ENCODE results near the gene FOLR3.

FOLR3 gene
- total RNA-seq: 0.06 to 1.3 (median 0.26) reads per million in 17 experiments

GRCh38 chr11:72135473-72135872 lies at the start of gene FOLR3:
Gene FOLR3, plus strand, starts transcription at chr11:72135725. Its CDS starts 228 bp downstream, at chr11:72135953.
- DNase-seq: peak; percentile 47 to 69 (median 66)

DNA sequence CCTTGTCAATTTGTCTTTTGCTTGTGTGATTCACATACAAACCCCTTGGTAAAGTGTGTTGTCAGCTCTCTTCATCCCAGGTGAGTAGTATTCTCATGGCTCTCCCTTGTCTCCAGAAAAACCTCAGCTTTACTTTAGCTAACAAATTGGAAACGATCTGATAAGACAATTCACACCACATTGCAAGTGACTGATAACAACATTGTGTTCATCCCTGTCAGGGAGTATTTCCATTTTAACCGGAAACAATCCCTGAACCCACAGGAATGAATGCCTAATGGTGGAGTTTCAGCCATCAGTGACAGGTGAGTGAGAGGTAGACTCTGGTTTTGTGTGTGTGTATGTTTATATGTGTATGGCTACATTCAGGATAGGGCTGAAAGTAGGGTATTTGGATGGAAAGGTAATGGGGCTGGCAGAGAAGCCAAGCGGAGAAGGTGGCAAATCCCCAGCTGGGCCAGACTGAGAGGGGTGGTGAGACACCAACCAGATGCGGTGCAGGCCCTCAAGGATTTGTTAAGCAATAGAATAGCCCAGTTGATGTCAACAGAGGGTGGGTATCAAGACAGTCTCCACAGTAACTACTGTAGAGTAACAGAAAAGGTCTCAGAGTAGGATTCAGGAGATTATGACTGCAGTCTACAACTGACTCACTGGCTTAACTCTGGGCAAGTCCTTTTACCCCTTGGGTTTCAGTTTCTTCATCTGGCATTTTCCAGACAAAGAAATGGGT lies 47.3 kb upstream of the FOLR3 start:
- no peak for DNase-seq

DNA sequence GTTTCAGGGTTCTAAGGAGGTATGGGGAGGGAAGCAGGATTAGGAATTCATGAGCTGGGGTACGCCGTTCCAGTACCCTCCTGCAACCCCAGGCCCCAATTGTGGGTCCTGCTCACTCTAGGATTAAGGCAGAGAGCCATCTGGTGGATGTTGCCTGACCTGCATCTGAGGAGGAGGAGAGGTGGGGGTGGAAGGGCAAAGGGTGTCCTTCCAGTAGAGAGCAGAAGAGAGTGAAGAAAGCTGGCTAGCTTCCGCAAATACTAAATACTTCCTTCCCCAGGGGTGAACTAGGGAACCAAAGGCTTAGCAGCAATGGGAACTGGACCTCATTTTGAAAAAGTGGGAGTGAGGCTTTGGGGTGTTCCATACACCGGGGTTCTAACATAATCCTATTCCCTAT lies 44.2 kb upstream of the FOLR3 start:
- DNase-seq: peak; percentile 86 to 93 (median 91)

- DNase-seq: no peak
Observed at GRCh38 chr11:72098741-72099140, 36.8 kb upstream of the FOLR3 start.

GRCh38 chr11:72100009-72100408 lies 35.5 kb upstream of the FOLR3 start:
- DNase-seq: no peak

- DNase-seq: peak; percentile 49 to 79 (median 72)
Observed at GRCh38 chr11:72100462-72100861, 35.1 kb upstream of the FOLR3 start.

DNA sequence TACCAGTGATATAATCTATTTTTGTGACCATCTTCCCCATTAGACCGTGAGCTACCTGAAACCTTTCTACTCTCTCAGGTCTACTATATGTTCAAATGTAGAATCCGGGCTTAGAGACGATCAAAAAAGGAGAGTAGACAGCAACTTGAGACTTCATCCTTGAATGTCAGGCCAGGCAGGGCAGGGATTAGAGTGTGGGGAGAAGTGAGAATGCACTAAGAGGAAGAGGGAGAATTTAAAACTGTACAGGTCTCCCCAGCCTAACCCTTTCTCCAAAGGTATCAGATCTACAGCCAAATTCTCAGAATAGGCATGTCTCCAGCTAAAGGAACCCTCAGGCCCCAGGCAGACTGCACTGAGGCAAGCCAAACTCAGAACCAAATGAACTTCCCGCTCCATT lies 33.4 kb upstream of the FOLR3 start:
- DNase-seq: peak in 3 of 4 experiments; percentile 25 to 43 (median 40)

DNA sequence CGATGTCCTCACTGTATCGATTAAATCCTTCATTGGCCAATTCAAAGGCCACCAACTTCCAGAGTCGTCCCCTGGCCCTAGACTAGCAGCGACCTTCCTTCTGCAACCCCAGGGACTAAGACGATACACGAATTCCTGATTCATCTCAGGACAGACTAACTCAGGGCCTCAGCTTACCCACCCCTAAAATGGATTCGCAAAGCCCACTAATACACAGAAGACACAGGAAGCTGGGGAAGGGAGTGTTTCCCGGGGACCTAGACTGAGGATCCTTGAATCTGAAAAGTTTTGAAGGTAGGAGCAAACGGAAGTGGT lies 32.9 kb upstream of the FOLR3 start:
- DNase-seq: no peak

GRCh38 chr11:72102946-72103753 lies 32.4 kb upstream of the FOLR3 start, which contains the start of gene LAMTOR1:
Gene LAMTOR1, minus strand, starts transcription at chr11:72103297. Its CDS starts 73 bp downstream, at chr11:72103224.
- peak; percentile 99 to 100 (median 100) for DNase-seq

GRCh38 chr11:72103754-72104167 lies 31.8 kb upstream of the FOLR3 start:
- DNase-seq: no peak

GRCh38 chr11:72105888-72106287 lies 29.6 kb upstream of the FOLR3 start, which contains the start of gene TOMT:
Gene TOMT, plus strand, starts transcription at chr11:72105924. Its CDS starts 28 bp downstream, at chr11:72105952.
- DNase-seq: no peak

DNA sequence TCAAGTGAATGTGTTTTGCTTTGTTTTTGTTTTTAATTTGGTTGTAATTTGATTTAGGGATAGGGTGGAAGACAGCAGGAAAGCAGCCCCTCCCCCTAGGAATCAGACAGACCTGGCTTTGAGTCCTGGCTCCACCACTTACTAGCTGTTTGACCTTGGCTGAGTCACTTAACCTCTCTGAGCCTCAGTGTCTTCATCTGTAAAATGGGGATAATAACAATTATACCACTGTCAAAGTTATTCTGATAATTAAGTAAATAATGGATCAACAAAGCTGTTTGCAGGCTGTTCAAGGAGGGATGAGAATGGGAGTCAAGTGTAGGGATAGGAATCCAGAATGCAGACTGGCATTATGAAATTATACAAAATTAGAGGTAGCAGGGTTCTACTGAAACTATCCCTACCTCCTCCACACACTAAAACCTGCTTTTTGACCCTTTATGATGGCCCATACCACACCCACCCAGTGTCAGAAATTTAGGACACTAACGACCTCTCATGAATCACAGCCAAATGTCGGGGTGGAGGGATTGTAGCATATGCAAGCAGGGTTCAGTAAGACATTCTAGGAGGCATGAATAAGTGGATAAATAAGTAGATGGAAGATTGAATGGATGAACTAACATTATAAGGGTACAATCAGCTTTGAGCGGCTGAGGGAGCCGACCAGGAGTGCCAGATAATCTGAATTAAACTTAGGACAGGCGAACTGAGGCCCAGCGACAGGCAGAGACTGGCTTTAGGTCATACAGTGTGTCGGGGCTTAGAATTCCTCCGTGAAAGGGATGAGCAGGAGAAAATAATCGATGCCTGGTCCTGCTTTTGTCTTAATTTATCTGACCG lies 24.0 kb upstream of the FOLR3 start:
- DNase-seq: peak in 1 of 4 experiments; percentile 16

- peak; percentile 99 to 100 (median 99) for DNase-seq
Observed at GRCh38 chr11:72112143-72112977, 23.2 kb upstream of the FOLR3 start, which contains the start of gene ANAPC15. Gene ANAPC15, minus strand, starts transcription at chr11:72112695. Its CDS starts 1,419 bp downstream, at chr11:72111276.

- no peak for DNase-seq
Observed at GRCh38 chr11:72112978-72113808, 22.3 kb upstream of the FOLR3 start.

DNA sequence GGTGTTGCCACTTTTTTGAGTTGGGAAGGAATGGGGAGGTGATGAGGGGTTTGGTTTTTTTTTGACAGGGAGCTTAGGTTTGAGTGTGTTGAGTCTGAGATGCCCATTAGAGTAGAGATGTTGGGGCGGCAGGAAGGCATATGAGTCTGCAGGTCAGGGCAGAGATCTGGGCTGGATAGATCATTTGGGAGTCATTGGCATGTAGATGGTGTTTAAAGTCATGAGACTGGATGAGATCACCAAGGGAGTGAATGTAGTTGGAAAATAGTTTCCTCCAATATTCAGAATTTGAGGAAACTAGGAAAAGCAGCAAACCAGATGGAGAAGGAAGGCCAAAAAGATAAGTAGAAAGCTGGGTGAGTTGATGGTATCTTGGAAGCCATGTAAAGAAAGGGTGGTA lies 21.0 kb upstream of the FOLR3 start:
- no peak for DNase-seq

DNA sequence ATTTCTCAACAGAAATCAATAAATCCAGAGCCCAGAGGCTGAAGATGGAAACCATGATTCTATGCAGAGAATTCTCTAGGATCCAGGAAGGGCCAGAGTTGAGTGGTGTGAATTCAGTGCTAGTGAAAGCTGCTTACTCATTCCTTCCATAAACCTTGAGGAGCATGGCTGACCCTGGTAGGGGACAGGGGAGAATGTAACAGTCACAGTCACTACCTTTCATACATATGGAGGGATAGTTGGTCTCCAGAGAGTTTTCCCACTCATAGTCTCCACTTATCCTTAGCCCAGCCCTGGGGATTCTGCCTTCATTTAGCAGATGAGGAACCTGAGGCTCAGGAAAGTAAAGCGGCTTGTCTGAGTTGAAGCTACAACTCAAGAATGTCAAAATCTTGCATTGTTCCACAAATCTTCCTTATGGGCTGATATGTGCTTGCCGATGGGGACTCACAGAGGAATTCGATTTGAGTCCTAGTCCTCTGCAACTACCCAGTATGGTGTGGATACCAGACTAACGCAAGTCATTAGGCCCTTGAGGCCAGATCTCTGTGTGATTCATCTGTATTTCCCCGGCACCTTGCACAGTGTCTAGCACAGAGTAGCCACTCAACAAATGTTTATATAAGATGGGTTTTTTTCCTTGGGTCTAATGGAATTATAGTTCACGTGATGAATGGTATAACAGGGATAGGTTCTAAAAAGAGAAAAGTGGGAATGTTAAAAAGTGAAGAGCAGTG lies 19.3 kb upstream of the FOLR3 start:
- DNase-seq: no peak

GRCh38 chr11:72119198-72119597 lies 16.3 kb upstream of the FOLR3 start:
- DNase-seq: no peak

DNA sequence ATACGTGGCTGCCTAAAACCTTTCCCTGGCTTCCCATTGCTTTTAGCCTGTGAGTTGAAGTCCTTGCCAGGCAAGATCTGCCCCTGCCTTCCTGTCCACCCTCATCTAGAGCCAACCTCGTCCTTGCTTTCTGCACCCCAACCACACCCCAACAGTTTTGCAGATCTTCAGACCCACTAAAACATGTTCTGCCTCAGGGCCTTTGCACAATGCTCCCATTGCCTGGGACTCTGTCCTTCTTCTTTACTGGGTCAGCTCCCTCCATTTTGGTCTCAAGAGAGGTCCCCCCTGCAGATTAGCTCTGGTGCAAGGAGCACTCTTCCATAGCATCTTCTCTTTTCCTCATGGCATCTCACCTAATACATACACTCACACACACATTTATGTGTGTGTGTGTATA lies 14.6 kb upstream of the FOLR3 start:
- DNase-seq: no peak

DNA sequence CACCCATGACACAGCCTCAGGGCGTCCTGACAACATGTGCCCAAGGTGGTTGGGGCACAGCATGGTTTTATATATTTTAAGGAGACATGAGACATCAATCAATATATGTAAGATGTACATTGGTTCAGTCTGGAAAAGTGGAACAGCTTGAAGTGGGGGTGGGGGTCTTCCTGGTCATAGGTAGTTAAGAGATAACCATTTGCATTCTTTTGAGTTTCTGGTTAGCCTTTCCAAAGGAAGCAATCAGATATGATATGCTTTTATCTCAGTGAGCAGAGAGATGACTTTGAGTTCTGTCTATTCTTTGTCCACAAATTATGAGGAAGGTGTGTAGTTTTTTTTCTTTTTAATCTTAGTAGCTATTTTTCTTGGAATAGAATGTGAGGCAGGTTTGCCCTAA lies 12.9 kb upstream of the FOLR3 start:
- no peak for DNase-seq

GRCh38 chr11:72123117-72123653 lies 12.3 kb upstream of the FOLR3 start:
- no peak for DNase-seq
